NAMALWA (cell line): ENCODE data around the gene INPP5K.
A peak's percentile ranks its signal among the peaks of the same experiment; 100 is the strongest.
"Not testable (repeated sequence)": the region's sequence is repeated elsewhere in the genome, so short reads cannot be mapped to it uniquely, and the experiment has no call there.

ENCODE experiments used
- DNase-seq: peaks from one replicate; pipeline ENCODE4 v3.0.0-alpha.2; 2015; ENCODE audit warnings: low spot score

Gene INPP5K

DNA sequence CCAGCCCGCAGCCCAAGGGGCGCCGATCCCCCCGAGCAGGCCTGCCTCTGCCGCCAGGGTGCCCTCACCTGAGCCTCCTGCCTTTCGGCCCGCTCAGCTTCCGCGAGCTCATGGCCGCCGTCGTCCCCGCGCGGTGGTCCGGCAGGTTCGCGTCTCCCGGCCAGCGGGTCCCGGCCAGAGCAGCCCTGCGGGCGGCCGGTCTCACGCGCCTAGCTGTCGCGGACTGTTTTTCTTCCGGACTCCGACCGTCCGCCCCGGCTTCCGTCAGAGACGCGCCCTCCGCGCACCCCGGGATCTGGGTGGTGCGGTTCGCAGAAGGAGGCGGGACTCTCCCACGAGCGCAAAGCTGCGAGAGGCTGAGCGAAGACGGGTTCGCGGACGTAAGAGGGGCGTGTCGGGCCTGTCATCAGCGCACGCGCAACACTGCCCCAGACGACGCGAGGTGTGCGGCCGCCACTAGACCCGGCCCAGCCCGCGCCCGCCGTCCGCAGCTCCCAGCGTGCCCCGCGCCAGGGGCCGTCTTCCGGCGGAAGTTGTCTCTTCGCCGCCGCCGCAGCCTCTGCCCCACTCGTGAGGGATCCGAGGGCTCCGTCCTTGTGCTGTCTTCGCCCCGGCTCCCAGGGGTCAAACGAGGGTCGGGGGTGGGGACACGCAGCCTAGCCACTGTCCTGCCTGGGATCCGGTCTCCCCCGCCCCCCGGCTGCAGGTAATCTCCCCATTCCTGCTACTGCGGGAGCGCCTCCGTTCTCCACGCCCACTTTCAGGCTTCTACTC lies at the start of gene INPP5K:
Gene INPP5K (minus strand): TSS at position 225 of the 774 bp plus-strand sequence. CDS start 113 bp downstream, at position 112.
- DNase-seq, result peak; percentile 93

DNA sequence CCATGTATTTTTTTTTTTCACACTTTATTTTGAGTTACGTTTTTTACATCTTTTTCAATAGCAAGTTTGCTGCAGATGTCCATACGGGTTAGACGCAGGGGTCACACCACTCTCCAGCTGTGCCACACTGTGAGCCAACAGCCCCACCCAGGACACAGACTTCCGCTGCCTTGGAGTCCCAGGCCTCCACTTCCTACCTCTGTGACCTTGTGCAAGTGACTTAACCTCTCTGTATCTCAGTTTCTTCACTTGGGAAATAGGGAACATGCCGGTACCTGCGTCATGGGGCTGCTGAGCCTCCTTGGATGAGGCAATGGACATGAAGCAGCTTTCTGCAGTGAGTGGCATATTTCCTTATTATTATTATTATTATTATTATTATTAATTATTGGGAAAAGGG lies 49.5 kb upstream of the INPP5K start:
- DNase-seq, result no peak

DNA sequence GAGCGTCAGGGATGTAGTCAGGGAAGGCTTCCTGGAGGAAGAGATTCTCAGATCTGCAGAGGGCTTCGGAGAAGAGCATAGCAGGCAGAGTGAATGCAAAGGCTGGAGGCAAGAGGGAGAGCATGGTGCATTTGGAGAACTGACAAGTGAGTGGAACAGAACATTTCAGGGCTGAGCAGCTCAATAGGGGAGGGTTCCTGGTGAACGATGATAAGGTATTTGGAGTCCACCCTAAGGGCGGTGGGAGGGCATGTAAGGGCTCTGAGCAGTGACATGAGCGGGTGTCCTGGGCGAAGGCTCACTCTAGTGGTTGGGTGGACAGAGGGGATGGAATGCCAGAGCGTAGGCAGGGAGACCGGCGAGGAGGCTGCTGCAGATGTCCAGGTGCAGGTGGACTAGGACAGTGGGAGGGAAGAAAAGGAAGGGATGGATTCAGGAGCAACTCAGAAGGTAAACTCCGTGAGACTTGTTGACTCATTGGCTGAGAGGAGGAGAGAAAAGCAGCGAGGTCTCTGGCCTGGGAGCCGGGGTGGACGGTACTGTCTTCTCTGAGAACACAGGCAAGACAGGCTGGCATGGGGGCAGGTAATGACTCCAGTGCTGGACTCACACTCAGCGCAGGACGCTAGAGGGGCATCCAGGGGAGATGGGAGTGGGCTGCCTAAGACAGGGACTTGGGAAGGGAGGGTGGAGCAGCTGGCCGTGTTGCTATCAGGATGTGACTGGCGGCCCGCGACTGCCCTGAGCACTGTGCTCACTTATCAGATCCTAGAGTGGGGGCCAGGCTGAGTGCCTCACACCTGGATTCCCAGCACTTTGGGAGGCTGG lies 47.6 kb upstream of the INPP5K start:
- peak; percentile 12 for DNase-seq

DNA sequence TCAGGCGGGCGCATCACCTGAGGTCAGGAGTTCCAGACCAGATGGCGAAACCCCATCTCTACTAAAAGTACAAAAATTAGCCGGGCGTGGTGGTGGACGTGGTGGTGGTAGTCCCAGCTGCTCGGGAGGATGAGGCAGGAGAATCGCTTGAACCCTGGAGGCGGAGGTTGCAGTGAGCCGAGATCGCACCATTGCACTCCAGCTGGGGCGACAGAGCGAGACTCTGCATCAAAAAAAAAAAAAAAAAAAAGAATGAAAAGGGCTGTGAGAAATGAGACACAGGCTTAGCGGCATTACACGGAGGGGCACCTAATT lies 47.0 kb upstream of the INPP5K start:
- DNase-seq, result not testable (repeated sequence)

DNA sequence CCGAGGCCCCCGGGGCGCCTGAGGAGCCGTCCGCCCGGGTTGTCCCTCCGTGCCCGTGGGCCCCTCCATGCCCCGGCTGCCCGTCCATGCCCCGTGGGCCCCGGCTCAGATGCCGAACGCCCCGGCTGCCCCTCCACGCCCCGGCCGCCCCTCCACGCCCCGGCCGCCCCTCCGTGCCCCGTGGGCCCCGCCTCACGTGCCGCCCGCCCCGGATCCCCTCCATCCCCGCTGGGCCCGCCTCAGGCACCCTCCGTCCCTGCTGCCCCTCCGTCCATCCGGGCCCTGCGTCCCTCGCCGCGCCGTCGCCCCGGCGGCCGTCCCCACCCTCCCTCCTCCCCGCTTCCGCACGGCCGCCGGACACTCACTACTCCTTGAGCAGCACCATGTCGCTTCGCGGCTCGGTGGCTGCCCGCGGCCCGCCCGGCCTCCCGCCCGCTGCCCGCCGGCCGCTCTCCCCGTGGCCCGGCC lies 45.8 kb upstream of the INPP5K start:
- DNase-seq, result no peak

DNA sequence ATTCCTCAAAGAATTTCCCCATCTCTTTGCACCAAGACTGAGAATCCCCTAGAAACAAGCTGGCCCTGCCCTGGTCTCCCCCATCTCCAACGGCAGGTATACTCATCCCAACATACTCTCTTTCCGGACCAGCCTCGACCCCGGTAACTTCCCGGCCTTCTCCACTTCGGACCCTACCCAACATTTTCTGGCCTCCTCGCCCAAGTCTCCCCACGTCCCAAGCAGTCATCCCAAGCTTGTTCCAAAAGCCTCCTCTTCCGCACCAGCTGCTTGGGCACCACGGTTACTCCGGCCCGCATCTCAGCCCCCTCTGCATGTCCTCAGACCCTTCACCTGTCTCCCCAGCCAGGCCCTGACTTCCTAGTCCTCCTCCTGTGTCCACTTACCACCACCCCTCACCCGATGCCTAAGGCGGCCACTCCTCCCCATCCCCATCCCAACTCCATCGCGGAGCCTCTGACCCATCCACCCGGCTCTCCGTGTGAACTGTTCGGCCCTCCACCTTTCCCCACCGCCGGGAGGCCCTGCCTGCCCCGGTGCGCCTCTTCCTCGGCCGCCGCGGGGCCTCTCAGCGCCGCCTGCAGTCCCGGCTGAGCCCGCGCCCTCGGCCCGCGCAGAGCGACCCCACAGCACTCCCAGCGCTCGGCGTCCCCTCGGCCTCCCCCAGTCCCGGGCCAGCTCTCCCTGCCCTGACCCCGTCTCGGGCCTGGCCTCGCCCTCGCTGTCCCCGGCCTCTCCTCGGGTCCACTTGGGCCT lies 45.2 kb upstream of the INPP5K start:
- DNase-seq, result peak; percentile 33

DNA sequence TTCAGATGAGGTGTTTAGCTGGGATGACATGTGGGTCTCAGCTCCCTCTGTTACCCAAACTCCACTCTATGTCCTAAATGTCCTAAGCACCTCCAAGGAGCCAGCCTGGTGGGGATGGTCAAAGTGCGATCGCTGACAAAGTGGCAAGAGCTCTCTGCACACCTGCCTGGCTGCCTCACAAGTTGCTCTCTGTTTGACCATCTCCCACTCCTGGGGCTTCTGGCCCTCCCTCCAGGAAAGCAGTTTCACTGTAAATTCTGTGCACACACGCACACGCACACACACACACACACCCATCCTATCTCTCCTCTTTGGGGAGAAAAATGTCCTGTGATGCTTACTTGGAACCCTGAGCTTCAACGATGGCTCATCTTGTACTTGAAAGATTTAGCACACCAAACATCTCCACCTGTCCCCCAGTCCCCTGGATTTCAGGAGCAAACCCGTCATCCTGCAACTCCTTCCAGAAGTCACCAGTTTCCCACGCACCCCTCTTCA lies 44.5 kb upstream of the INPP5K start:
- DNase-seq, result no peak

DNA sequence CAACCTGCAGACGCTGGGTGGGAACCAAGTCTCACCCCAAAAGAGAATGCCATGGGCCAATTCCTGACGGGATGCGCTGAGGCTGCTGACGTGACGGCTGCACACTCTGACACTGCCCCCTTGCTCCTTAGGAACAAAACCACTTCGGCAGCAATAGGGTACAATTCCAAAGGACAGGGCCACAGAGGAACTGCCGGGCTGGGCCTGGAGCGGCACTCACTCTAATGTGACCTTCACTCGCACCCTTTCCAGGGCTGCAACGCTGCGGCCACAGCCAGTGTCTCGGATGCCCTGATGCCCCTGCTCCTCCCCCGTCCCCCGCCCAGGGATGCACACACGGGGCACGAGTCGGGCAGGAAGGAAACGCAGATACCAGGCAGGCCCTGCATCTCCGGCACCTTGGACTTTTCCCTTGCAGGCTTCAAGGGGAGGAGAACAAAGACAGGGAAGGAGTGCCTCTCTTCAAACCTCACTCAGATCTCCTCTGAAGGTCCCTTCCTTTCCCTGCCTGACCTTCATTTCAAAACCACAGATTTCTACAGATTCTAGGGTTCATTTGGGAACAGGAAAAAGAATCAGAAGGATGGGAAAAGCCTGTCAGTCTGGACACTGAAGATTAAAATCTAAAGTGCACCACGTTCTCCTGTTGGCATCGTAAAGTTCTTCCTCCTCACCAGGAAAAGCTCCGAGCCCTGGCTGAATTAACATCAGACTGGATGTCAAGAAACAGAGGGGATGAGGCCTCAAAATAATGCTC lies 43.9 kb upstream of the INPP5K start:
- no peak for DNase-seq

DNA sequence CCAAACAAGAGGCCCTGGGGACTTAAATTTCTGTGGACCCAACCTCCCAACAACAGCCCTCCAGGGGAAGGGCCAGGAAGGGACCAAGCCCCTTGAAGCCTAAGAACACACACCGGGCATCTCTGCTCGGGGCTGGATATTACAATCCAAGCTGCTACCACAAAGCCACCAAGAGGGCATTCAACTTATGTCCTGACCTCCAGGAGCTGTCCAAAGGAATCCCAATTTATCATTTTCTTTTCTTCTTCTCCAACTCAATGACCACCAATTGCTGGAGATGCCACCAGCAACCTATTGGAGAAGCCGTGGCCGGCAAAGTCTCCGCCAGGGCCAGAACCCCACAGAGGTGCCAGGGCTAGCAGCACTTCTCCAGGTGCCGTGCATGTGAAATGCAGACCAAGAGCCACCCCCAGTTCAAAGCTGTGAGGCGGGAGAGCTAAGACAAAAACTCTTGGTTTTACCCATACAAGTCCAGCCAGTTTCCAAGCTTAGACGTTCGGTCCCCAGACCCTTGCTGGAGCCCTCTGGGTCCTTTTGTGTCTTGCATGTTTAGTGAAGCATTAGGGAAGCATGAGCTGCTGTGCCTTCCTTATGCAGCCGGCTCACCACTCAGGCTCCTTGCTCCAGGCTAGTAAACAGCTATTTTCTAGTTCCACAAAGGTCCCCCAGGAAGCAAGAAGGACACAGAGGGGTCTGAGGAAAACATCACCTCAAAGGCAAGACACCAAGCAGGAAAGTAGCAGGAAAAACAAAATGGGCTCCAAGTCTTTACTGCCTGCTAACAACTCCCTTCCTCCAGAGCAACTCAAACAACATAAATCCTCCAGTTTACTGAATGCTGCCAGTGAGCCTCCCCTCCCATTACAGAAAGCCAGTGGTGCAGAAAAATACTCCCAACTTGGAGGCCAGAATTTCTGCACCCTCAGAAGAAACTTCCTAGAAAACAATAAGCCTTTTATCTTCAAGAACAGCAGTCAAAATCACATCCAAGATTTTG lies 42.9 kb upstream of the INPP5K start:
- no peak for DNase-seq

DNA sequence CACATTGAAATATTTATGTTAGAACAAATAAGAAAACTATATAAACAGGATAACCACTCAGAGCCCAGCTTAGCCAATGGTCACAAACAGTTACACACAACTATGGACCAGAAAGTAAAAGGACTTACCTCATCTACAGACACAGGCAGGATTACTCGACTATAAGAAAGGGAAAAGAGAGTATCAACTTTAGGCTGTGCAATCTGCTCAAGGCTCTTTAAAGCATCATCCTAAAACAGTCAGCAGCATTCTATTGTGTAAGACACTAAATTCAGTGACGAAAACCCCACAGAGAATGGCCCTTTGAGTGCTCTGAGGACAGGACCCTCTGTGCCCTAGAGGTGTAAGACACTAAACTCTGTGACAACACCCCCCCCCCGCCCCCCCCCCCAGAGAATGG lies 42.0 kb upstream of the INPP5K start:
- no peak for DNase-seq

DNA sequence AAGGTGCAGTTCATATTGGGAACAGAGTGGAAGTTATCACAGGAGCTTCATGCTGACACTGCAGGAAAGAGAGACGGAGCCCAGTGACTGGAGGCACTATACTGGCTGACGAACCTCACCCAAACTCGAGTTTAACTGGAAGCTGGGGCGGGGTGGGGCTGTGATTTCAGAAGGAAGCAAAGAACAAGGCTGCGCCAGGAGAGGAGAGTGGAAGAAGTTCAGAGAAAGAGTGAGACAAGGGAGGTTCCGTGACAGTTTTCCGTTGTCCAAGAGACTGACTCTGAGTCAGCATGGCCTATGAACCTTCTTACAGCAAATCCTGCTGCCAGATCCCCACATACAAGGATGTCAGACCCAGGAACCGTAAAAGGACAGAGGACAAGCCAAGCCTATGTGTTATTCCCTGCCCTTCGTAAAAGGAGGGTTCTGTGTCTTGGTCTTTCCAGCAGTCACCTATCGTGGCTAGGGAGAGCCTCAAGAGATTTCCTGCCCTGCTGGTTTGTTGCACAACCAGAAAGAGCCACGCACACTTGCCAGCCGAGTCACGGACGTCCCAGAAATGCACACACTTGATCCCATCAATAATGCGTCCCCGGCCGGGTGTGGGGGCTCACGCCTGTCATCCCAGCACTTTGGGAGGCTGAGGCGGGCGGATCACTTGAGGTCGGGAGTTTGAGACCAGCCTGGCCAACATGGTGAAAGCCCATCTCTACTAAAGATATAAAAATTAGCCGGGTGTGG lies 41.1 kb upstream of the INPP5K start:
- no peak for DNase-seq

DNA sequence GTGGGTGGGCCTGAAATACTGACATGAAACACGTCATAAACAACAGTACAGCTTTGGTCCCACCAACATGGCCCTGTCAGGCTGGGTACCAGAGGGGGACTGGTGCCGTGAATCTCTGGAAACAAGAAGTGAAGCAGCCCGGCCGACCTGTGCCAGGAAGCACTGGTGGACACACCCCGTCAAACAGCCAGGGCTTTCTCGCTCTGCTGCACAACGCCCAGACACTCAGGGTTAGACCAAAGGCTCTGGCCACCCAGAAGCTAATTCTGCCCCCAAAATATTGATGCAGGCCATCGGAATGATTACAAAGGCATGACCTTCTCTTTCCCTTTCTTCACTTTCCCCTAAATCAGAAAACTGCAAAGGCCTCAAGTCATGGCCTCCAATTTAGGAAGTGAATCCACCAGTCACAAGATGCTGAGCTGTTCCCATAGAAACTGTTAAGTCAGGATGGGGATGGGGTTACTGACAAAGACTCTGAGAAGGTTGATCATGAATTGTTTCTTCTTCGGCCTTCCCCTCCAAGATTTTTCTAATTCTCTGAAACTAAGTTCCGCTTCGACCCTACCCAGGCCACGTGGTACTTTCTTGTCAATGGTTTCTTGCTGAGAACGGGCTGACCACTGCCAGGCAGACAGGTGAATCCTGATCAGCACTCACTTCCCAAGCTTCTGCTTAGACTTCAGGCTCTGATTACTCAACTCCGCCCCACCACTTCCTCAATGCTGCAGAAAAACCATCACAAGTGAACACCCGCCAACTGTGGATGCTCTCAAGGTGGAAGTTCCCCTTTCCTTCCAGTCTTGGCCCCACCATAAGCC lies 39.4 kb upstream of the INPP5K start:
- no peak for DNase-seq

DNA sequence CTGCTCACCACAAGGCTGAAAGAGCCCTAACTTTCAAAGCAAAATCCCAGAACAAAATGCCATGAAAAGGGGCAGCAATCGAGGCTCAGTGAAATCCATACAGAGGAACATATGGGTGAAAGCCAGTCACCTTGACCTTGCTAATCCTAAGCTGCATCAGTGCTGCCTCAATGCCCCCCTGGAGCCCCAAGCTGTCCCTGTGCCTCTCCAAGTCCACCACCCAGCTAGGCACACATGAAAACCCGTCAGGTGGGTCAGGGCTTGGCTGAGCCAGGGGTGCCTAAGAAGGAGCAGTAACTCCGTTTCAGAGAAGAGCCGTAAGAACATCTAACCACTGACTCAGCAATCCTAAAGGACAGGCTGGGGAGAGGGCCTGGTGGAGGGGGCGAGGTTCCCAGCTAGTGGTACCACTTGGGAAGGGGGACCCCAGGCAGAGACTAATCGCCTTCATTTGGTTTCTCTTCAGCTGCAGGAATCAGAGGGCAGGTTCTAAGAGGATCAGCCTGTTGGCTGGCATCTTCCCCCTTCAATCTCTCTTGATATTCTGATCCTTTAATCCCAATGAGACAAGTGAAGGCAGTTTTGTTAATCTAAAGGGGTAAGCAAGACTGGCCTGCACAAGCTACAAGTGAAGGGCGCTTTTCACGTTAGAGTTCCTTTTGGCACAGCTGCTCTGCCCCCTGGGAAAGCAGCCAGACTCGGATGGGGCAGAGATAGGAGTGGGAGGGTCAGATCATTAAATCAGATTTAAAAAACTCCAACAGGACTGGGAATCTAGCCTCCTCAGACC lies 38.5 kb upstream of the INPP5K start:
- no peak for DNase-seq

DNA sequence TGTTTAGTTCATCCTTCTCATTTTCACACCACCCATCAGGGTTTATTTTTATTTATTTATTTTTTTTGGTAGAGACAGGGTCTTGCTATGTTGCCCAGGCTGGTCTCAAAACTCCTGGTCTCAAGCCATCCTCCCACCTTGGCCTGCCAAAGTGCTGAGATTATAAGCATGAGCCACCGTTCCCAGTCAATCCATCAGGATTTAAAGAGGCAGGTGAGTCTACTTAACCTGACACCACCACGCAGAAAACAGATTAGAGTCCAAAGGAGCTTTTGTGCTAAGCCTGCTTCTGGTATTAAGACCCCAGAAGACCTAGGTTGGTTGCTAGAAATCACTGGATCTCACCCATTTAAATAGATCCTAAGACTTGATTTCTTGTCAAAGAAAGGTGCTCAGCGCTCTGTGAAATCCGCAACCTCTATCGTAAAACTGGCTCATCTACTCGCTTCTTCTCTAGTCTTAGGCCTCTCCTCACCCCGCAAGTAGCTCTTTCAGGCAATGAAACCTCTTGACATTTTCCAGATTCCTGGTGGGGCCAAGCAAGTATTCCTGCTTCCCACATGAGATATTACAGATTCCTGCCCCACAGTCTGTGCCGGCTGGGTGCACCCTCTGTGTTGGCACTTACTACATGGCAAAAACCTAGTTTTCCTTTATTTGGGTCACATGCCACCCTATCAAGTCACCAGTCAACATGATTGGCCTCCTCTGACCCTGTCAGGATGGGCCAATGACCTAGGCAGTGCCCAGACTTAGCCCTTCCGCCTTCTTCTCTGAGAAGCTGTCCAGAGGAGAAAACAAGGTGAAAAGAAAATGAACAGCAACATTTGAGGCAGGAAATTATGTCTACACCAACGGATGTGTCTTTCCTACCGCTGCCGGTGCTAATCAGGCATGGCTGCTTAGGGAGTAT lies 37.2 kb upstream of the INPP5K start:
- no peak for DNase-seq

DNA sequence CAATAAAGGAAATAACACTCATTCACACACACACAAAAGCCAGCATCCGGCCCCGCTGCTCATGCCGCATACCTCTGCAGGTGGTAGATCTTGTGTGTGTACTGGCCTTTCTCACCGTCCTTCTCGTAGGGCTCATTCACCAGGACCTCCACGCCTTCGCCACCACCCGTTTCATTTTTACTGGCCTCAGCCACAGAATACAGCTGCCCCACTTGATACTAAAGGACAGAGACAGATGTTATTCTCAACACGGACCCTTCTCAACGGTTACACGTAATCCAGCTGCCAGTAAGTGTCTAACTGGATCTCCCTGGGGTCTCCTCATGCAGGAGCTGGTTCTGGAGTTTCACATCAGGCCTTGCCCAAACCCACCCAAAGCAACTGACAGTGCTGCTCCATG lies 36.5 kb upstream of the INPP5K start:
- DNase-seq, result no peak

DNA sequence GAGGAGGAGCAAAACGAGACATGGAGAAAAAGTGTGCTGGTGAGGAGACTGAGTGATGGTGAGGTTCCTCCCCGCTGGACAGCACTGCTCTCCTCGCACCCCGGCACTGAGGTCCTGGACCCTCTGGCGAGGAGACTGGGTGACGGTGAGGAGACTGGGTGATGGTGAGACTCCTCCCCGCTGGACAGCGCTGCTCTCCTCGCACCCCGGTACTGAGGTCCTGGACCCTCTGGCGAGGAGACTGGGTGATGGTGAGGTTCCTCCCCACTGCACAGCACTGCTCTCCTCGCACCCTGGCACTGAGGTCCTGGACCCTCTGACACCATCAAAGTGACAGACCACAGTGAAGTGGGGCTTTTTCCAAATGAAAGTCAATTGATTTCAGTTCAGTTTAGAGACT lies 35.3 kb upstream of the INPP5K start:
- DNase-seq, result no peak

DNA sequence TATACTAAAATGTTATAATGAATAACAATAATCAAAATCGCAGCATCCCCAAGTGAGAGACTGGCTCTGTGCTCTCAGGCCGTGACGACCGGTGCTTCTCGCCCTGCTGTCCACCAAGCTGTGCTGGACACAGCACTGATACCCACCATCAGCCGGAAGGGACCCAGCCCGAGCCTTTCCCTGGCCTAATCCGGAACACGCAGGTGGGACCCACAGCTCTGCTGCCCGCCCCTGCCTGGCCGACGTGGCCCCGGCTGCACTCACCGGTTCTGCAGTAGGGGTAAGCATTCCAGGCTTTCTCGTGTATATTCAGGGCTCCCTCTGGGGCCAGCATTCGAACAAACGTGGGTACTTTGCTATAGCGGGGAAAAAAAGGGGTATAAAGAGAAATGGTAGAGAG lies 31.6 kb upstream of the INPP5K start:
- DNase-seq, result no peak
